SK-N-SH treated with all-trans-retinoic acid at 6 μM for 48 hours (cell line): ENCODE results near the gene TAF4B.
"Not testable (repeated sequence)": the region's sequence is repeated elsewhere in the genome, so short reads cannot be mapped to it uniquely, and the experiment has no call there.

Experiments used
- ATAC-seq: fragments of 200-7000 bp; cut with Tn5 transposase; 3 replicates; pipeline ENCODE4 v1.9.1; 2020; ENCODE audit warnings: mild to moderate bottlenecking, moderate library complexity
- ARNTL ChIP-seq: fragments of 450-650 bp; formaldehyde crosslinking; IDR thresholded peaks from 2 replicates; pipeline ENCODE4 v1.5.0; 2020; ENCODE audit warnings: low read depth, mild to moderate bottlenecking, moderate library complexity, borderline replicate concordance
- CSDC2 ChIP-seq: fragments of 250-450 bp; sonication (Bioruptor Pico); IDR thresholded peaks from 2 replicates; pipeline ENCODE4 v1.5.0; 2020; ENCODE audit warnings: mild to moderate bottlenecking, moderate library complexity
- CSRNP3 ChIP-seq: fragments of 250-450 bp; sonication (Bioruptor Pico); IDR thresholded peaks from 2 replicates; pipeline ENCODE4 v1.5.1; 2021; ENCODE audit warnings: mild to moderate bottlenecking, moderate library complexity
- ESRRG ChIP-seq: fragments of 250-450 bp; sonication (Bioruptor Pico); IDR thresholded peaks from 2 replicates; pipeline ENCODE4 v1.6.1; 2021; ENCODE audit warnings: mild to moderate bottlenecking
- GLIS3 ChIP-seq: fragments of 250-450 bp; sonication (Bioruptor Pico); IDR thresholded peaks from 2 replicates; pipeline ENCODE4 v1.5.0; 2020; ENCODE audit warnings: mild to moderate bottlenecking, moderate library complexity
- ISL1 ChIP-seq: fragments of 250-450 bp; sonication (Bioruptor Pico); IDR thresholded peaks from 2 replicates; pipeline ENCODE4 v2.1.2; 2022; ENCODE audit warnings: mild to moderate bottlenecking, moderate library complexity
- OSR1 ChIP-seq: fragments of 250-450 bp; sonication (Bioruptor Pico); IDR thresholded peaks from 2 replicates; pipeline ENCODE4 v1.8.0; 2022; ENCODE audit warnings: moderate library complexity, mild to moderate bottlenecking, inconsistent platforms
- RARB ChIP-seq: fragments of 250-450 bp; sonication (Bioruptor Pico); IDR thresholded peaks from 2 replicates; pipeline ENCODE4 v1.8.0; 2021; ENCODE audit warnings: mild to moderate bottlenecking, moderate library complexity
- SNAI2 ChIP-seq: fragments of 250-450 bp; sonication (Bioruptor Pico); IDR thresholded peaks from 2 replicates; pipeline ENCODE4 v1.5.0; 2020; ENCODE audit warnings: mild to moderate bottlenecking, moderate library complexity
- TCF4 ChIP-seq: fragments of 250-450 bp; sonication (Bioruptor Pico); IDR thresholded peaks from 2 replicates; pipeline ENCODE4 v1.8.0; 2021; ENCODE audit warnings: mild to moderate bottlenecking, moderate library complexity, borderline replicate concordance
- TOX ChIP-seq: fragments of 250-450 bp; sonication (Bioruptor Pico); IDR thresholded peaks from 2 replicates; pipeline ENCODE4 v1.8.0; 2021; ENCODE audit warnings: mild to moderate bottlenecking, moderate library complexity, borderline replicate concordance
- TSHZ2 ChIP-seq: fragments of 250-450 bp; sonication (Bioruptor Pico); IDR thresholded peaks from 2 replicates; pipeline ENCODE4 v1.5.0; 2020; ENCODE audit warnings: mild to moderate bottlenecking, moderate library complexity
- ZC3H10 ChIP-seq: fragments of 250-450 bp; sonication (Bioruptor Pico); IDR thresholded peaks from 2 replicates; pipeline ENCODE4 v1.5.1; 2021; ENCODE audit warnings: mild to moderate bottlenecking, moderate library complexity
- ZFP3 ChIP-seq: fragments of 250-450 bp; sonication (Bioruptor Pico); IDR thresholded peaks from 2 replicates; pipeline ENCODE4 v1.5.0; 2020; ENCODE audit warnings: mild to moderate bottlenecking, moderate library complexity
- ZFP30 ChIP-seq: fragments of 450-650 bp; formaldehyde crosslinking; IDR thresholded peaks from 2 replicates; pipeline ENCODE4 v1.5.0; 2022; ENCODE audit warnings: mild to moderate bottlenecking, moderate library complexity
- ZNF565 ChIP-seq: fragments of 450-650 bp; formaldehyde crosslinking; conservative IDR thresholded peaks from 2 replicates; pipeline ENCODE4 v1.5.0; 2020; ENCODE audit warnings: low read depth, mild to moderate bottlenecking, moderate library complexity
- ZNF70 ChIP-seq: fragments of 450-650 bp; formaldehyde crosslinking; IDR thresholded peaks from 2 replicates; pipeline ENCODE4 v1.5.0; 2020; ENCODE audit warnings: mild to moderate bottlenecking, moderate library complexity
- ZNF8 ChIP-seq: fragments of 450-650 bp; formaldehyde crosslinking; IDR thresholded peaks from 2 replicates; pipeline ENCODE4 v1.5.0; 2020; ENCODE audit warnings: mild to moderate bottlenecking, moderate library complexity
- TF ChIP-seq, protein P1 (sequence below): fragments of 250-450 bp; sonication (Bioruptor Pico); IDR thresholded peaks from 2 replicates; pipeline ENCODE4 v1.8.0; 2020; ENCODE audit warnings: mild to moderate bottlenecking, moderate library complexity, borderline replicate concordance
- TF ChIP-seq, protein P2 (sequence below): fragments of 250-450 bp; sonication (Bioruptor Pico); IDR thresholded peaks from 2 replicates; pipeline ENCODE4 v1.5.1; 2020; ENCODE audit warnings: low read depth, mild to moderate bottlenecking, moderate library complexity
- TF ChIP-seq, protein P3 (sequence below): fragments of 250-450 bp; sonication (Bioruptor Pico); IDR thresholded peaks from 2 replicates; pipeline ENCODE4 v1.8.0; 2021; ENCODE audit warnings: low read depth, mild to moderate bottlenecking, moderate library complexity, borderline replicate concordance

TAF4B gene

GRCh38 chr18:26233208-26233607, 7.0 kb downstream of the TAF4B start:
- ATAC-seq = no peak
- TF ChIP-seq ISL1 (CRISPR knock-in tag) (no peak), ZNF70 (CRISPR knock-in tag) (no peak), RARB (CRISPR knock-in tag) (no peak), TCF4 (no peak), TSHZ2 (CRISPR knock-in tag) (no peak), ZFP30 (CRISPR knock-in tag) (no peak), GLIS3 (CRISPR knock-in tag) (no peak), CSRNP3 (no peak), ARNTL (no peak), ZNF565 (no peak), ZC3H10 (CRISPR knock-in tag) (no peak), SNAI2 (CRISPR knock-in tag) (no peak), OSR1 (CRISPR knock-in tag) (no peak), ZNF8 (no peak), ZFP3 (no peak), TOX (no peak), CSDC2 (no peak), ESRRG (no peak)
- TF ChIP-seq, protein P1, sequence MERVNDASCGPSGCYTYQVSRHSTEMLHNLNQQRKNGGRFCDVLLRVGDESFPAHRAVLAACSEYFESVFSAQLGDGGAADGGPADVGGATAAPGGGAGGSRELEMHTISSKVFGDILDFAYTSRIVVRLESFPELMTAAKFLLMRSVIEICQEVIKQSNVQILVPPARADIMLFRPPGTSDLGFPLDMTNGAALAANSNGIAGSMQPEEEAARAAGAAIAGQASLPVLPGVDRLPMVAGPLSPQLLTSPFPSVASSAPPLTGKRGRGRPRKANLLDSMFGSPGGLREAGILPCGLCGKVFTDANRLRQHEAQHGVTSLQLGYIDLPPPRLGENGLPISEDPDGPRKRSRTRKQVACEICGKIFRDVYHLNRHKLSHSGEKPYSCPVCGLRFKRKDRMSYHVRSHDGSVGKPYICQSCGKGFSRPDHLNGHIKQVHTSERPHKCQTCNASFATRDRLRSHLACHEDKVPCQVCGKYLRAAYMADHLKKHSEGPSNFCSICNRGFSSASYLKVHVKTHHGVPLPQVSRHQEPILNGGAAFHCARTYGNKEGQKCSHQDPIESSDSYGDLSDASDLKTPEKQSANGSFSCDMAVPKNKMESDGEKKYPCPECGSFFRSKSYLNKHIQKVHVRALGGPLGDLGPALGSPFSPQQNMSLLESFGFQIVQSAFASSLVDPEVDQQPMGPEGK (CRISPR knock-in tag) = no peak
- TF ChIP-seq, protein P2, sequence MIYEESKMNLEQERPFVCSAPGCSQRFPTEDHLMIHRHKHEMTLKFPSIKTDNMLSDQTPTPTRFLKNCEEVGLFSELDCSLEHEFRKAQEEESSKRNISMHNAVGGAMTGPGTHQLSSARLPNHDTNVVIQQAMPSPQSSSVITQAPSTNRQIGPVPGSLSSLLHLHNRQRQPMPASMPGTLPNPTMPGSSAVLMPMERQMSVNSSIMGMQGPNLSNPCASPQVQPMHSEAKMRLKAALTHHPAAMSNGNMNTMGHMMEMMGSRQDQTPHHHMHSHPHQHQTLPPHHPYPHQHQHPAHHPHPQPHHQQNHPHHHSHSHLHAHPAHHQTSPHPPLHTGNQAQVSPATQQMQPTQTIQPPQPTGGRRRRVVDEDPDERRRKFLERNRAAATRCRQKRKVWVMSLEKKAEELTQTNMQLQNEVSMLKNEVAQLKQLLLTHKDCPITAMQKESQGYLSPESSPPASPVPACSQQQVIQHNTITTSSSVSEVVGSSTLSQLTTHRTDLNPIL (CRISPR knock-in tag) = no peak

- not testable (repeated sequence) for ATAC-seq
Observed at GRCh38 chr18:26237363-26237762, 11.1 kb downstream of the TAF4B start.

DNA sequence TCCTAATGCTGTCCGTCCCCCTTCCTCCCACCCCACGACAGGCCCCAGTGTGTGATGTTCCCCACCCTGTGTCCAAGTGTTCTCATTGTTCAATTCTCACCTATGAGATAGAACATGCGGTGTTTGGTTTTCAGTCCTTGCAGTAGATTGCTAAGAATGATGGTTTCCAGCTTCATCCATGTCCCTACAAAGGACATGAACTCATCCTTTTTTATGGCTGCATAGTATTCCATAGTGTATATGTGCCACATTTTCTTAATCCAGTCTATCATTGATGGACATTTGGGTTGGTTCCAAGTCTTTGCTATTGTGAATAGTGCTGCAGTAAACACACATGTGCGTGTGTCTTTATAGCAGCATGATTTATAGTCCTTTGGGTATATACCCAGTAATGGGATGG, 12.5 kb downstream of the TAF4B start:
- ATAC-seq = not testable (repeated sequence)

GRCh38 chr18:26242392-26242791, 16.1 kb downstream of the TAF4B start:
- ATAC-seq = not testable (repeated sequence)

GRCh38 chr18:26245434-26245833, 19.2 kb downstream of the TAF4B start:
- ATAC-seq = not testable (repeated sequence)

- ATAC-seq = no peak
- TF ChIP-seq CSRNP3 = no peak
- TF ChIP-seq, protein P2 (CRISPR knock-in tag) = no peak
- TF ChIP-seq ARNTL = no peak
- no peak for TF ChIP-seq ZC3H10 (CRISPR knock-in tag)
- TF ChIP-seq RARB (CRISPR knock-in tag) = no peak
- TF ChIP-seq, protein P1 (CRISPR knock-in tag) = no peak
- TF ChIP-seq, protein P3, sequence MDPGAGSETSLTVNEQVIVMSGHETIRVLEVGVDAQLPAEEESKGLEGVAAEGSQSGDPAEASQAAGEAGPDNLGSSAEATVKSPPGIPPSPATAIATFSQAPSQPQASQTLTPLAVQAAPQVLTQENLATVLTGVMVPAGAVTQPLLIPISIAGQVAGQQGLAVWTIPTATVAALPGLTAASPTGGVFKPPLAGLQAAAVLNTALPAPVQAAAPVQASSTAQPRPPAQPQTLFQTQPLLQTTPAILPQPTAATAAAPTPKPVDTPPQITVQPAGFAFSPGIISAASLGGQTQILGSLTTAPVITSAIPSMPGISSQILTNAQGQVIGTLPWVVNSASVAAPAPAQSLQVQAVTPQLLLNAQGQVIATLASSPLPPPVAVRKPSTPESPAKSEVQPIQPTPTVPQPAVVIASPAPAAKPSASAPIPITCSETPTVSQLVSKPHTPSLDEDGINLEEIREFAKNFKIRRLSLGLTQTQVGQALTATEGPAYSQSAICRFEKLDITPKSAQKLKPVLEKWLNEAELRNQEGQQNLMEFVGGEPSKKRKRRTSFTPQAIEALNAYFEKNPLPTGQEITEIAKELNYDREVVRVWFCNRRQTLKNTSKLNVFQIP (CRISPR knock-in tag) = no peak
- no peak for TF ChIP-seq ZNF8
- TF ChIP-seq ZFP30 (CRISPR knock-in tag) = no peak
Observed at GRCh38 chr18:26252411-26252810, 26.2 kb downstream of the TAF4B start.
